Activated CD4-positive, alpha-beta memory T cell treated with anti-CD3 and anti-CD28 coated beads, Interleukin-2, amount 10 ng/mL, durations not matched to agents 7 days and 5 days (primary cell): ENCODE measurements around the gene UNC5C. TPM values are rescaled to one million over a fixed set of nuclear protein-coding genes. Genes with fewer than 3 reads are reported as not detected.

Source experiments
- CTCF ChIA-PET: fragments of 350-600 bp; sonication (Branson Sonifier 250); formaldehyde crosslinking; loops from one replicate; lab custom pipeline; 2021; ENCODE audit warnings: antibody characterized with exemption, inconsistent platforms; lab: Charles Lee
- POLR2A ChIA-PET: fragments of 350-600 bp; sonication (Branson Sonifier 250); formaldehyde crosslinking; loops from one replicate; lab custom pipeline; 2021; ENCODE audit warnings: antibody characterized with exemption; lab: Charles Lee
- DNase-seq: peaks from one replicate; pipeline ENCODE4 v3.0.0-alpha.2; 2020
- H3K27ac Mint-ChIP-seq: one replicate; pipeline ENCODE4 v1.8.0; 2021; ENCODE audit warnings: mild to moderate bottlenecking, mixed read lengths
- H3K27me3 Mint-ChIP-seq: one replicate; pipeline ENCODE4 v1.8.0; 2021; ENCODE audit warnings: mixed read lengths
- H3K36me3 Mint-ChIP-seq: one replicate; pipeline ENCODE4 v1.8.0; 2021; ENCODE audit warnings: low read depth, mixed read lengths
- H3K4me1 Mint-ChIP-seq: one replicate; pipeline ENCODE4 v1.8.0; 2021; ENCODE audit warnings: mixed read lengths
- H3K4me3 Mint-ChIP-seq: one replicate; pipeline ENCODE4 v1.8.0; 2021; ENCODE audit warnings: mild to moderate bottlenecking, mixed read lengths
- H3K9me3 Mint-ChIP-seq: one replicate; pipeline ENCODE4 v1.8.0; 2021; ENCODE audit warnings: mixed read lengths
- total RNA-seq, 2 experiments: library from RNA; stranded (reverse); gene quantifications; one replicate each; pipeline ENCODE4 v1.2.3, GENCODE V29; 2021

Gene UNC5C
- total RNA-seq, 2 experiments from 2014 or later: not detected

DNA sequence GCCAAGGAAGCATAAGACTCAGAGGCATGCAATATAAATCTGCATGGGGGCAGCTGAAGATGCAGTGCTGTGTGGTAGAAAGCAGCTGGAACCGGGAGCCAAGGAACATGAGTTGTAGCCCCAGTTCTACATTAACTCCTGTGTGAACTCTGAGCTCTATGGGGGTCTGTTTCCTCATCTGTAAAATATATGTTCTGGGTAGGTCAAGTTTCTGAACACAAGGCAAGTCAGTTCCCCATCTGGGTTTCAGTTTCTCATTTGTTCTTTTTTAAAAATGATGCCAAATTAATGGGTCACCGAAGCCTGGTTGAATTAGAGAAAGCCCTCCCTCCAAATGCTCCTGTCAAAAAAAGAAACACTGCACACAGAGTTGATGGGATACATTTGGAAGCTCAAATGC, 24.0 kb downstream of the UNC5C start:
- H3K36me3 Mint-ChIP-seq: no peaks in the 10 kb centered on the region
- H3K27me3 Mint-ChIP-seq: no peaks in the 10 kb centered on the region
- no peaks in the 10 kb centered on the region for H3K4me1 Mint-ChIP-seq
- no peak for DNase-seq
- no peak overlapping the region for H3K27ac Mint-ChIP-seq
- POLR2A ChIA-PET: no interaction called here
- CTCF ChIA-PET: interaction anchor here (0.6 kb wide), 1 partner anchor 109 kb away, joined by 3 read pairs; no protein-coding TSS in a partner anchor
- H3K9me3 Mint-ChIP-seq: no peaks in the 10 kb centered on the region
- H3K4me3 Mint-ChIP-seq: no peak overlapping the region

DNA sequence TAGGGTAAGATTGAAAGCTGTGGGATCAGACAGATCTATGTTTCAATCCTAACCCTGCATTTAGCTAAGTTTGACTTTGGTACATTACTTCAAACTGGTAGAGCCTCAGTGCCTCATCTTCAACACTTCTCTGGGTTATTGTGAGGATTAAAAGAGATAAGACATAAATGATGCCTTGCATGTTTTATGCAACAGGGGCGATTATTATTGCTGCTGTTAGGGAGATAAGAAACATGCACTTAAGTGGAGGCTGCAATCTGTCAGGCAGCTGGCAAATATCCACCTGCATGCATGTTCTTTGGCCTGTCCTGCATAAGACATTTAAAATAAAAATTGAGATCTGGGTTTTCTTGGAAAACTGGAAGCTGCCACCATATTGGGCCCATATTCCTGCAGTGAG, 24.6 kb downstream of the UNC5C start:
- DNase-seq: no peak
- Mint-ChIP-seq H3K4me3 (no peak overlapping the region), H3K36me3 (no peaks in the 10 kb centered on the region), H3K9me3 (no peaks in the 10 kb centered on the region), H3K27ac (no peak overlapping the region), H3K4me1 (no peaks in the 10 kb centered on the region), H3K27me3 (no peaks in the 10 kb centered on the region)
- CTCF ChIA-PET: interaction anchor here (0.6 kb wide), 1 partner anchor 108 kb away, joined by 3 read pairs; no protein-coding TSS in a partner anchor
- POLR2A ChIA-PET: no interaction called here

DNA sequence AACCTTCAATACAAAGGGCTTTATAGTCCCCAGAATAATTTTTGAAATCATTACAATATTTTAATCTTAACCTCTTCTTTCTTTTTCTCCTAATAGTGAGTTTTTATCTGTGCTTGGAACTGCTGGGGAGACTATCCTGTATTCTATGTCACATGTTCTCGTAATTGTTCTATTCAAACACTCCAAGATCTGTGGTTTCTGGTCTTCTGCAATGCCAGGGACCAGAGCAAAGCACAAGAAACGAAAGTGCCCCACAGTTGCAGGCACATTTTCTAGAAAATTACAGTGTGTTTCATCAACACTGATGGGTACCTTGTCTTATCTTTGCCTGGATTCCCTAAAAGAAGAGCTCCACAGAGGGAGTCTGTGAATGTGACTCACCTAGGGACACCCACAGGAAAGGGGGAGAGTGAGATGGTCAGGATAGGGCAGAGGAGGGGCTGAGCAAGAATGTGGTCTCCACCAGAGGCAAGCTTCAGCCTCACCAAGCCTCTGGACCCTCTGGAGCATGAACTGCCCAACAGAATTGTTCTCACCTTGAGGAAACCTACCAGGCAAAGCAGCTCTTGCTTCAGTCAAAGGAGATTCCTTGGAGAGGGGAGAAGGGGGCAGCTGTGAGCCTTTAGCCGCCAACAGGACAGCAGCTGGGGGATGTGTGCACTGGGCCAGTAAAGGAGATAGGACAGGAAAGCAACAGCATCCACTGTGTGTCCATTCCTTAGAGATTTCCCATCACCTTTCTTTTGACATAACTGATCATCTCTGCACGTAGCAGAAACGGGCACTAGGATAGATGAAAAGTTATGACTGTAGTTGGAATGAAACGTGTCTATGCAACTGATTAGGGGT, 25.9 kb downstream of the UNC5C start:
- no peak for DNase-seq
- H3K36me3 Mint-ChIP-seq: no peaks in the 10 kb centered on the region
- no peaks in the 10 kb centered on the region for H3K9me3 Mint-ChIP-seq
- H3K27ac Mint-ChIP-seq: no peak overlapping the region
- no peak overlapping the region for H3K4me3 Mint-ChIP-seq
- CTCF ChIA-PET: no interaction called here
- H3K27me3 Mint-ChIP-seq: no peaks in the 10 kb centered on the region
- POLR2A ChIA-PET: no interaction called here
- H3K4me1 Mint-ChIP-seq: no peaks in the 10 kb centered on the region

DNA sequence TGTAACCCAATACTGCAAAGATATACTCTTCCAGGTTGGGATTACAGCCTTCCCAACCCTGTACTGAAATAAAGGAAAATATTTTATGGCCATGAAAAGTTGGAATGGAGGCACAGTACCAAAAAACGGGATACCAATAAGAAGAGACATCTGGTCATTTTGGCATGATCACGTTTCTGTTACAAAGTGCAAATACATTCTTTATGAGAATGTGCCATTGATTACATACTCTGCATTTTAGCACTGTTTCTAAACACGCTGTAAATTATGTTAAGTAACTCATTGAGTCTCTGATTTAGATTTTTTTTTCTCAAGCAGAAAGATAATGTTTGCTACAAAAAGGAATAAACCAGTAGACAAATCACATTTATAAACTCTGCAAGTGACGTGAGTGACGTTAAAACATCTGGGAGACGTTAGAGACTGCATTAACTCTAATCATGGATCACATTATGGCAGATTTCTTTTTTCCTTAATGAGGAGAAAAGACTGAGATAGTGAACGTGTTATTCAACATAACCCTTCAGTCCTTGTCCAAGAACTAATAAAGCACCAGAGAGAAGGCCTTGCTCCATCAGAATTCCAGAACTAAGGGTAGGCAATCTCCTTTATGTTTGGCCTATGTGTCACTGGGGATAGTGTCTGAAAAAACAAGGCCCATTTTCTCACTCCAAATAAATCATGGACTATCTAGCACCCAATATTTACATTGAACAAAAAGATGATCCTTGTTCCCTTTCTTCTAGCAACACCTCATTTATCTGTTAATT, 31.0 kb downstream of the UNC5C start:
- Mint-ChIP-seq H3K27ac (no peak overlapping the region), H3K27me3 (no peaks in the 10 kb centered on the region), H3K36me3 (no peaks in the 10 kb centered on the region), H3K4me3 (no peak overlapping the region), H3K4me1 (no peaks in the 10 kb centered on the region), H3K9me3 (no peaks in the 10 kb centered on the region)
- no peak for DNase-seq
- POLR2A ChIA-PET: no interaction called here
- CTCF ChIA-PET: no interaction called here

DNA sequence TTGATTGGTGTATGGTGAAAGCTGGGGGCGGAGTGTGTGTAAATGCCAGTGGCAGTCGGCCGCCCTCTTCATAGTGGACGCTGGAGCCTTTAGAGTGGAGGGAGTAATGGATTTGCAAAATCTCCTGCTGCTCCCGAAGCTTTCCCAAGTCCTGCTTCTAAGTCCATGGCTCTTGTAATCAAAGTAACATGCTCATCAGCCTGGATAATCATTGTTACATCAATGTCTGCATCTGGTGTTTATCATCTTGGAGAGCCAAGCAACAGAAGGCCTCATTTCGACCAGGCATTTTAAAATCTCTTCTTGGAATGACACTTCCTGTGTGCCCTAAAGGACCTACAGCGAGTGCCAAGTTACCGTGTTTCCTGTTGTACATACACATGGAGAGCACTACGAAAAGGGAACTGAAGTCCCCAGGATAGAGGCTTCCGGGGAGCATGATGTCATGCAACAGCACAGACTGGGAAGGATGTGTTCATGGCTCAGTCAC, 32.2 kb downstream of the UNC5C start:
- H3K27ac Mint-ChIP-seq: no peak overlapping the region
- DNase-seq: no peak
- H3K4me1 Mint-ChIP-seq: no peaks in the 10 kb centered on the region
- H3K27me3 Mint-ChIP-seq: no peaks in the 10 kb centered on the region
- no peaks in the 10 kb centered on the region for H3K36me3 Mint-ChIP-seq
- no peaks in the 10 kb centered on the region for H3K9me3 Mint-ChIP-seq
- POLR2A ChIA-PET: no interaction called here
- H3K4me3 Mint-ChIP-seq: no peak overlapping the region
- CTCF ChIA-PET: no interaction called here

- Mint-ChIP-seq H3K36me3 (no peaks in the 10 kb centered on the region), H3K4me1 (no peaks in the 10 kb centered on the region), H3K27me3 (no peaks in the 10 kb centered on the region), H3K9me3 (no peaks in the 10 kb centered on the region), H3K4me3 (no peak overlapping the region), H3K27ac (no peak overlapping the region)
- POLR2A ChIA-PET: no interaction called here
- DNase-seq: no peak
- CTCF ChIA-PET: no interaction called here
Measured at GRCh38 chr4:95515589-95515988, 33.2 kb downstream of the UNC5C start.

GRCh38 chr4:95513022-95513421, 35.8 kb downstream of the UNC5C start:
- DNase-seq: no peak
- H3K36me3 Mint-ChIP-seq: no peaks in the 10 kb centered on the region
- CTCF ChIA-PET: no interaction called here
- H3K9me3 Mint-ChIP-seq: no peaks in the 10 kb centered on the region
- no peaks in the 10 kb centered on the region for H3K27me3 Mint-ChIP-seq
- POLR2A ChIA-PET: no interaction called here
- no peaks in the 10 kb centered on the region for H3K4me1 Mint-ChIP-seq
- no peak overlapping the region for H3K27ac Mint-ChIP-seq
- no peak overlapping the region for H3K4me3 Mint-ChIP-seq

GRCh38 chr4:95511477-95511876, 37.3 kb downstream of the UNC5C start:
- H3K36me3 Mint-ChIP-seq: no peaks in the 10 kb centered on the region
- no peak for DNase-seq
- no peaks in the 10 kb centered on the region for H3K4me1 Mint-ChIP-seq
- H3K4me3 Mint-ChIP-seq: no peak overlapping the region
- no peaks in the 10 kb centered on the region for H3K9me3 Mint-ChIP-seq
- H3K27me3 Mint-ChIP-seq: no peaks in the 10 kb centered on the region
- ChIA-PET POLR2A (no interaction called here), CTCF (no interaction called here)
- H3K27ac Mint-ChIP-seq: no peak overlapping the region

DNA sequence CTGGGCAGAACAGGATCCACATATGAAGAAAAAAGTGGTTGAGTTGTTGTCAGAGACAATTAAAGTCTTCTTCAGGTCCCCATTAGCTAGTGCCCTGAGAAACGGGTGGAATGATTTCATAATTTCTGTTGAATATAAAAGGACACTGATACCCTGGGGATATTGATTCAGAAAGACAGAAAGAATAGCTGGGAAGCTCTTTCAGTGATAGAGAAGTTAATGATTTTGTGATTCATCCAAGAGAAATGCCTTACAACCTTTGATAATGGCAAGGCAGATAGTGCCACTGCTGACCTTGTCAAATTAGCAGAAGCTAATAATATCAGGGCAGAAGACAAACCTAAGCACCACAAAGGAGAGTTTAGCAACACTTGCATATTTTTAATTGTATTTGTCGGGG, 37.9 kb downstream of the UNC5C start:
- Mint-ChIP-seq H3K27me3 (no peaks in the 10 kb centered on the region), H3K4me1 (no peaks in the 10 kb centered on the region), H3K9me3 (no peaks in the 10 kb centered on the region), H3K27ac (no peak overlapping the region), H3K4me3 (no peak overlapping the region), H3K36me3 (no peaks in the 10 kb centered on the region)
- DNase-seq: no peak
- ChIA-PET CTCF (no interaction called here), POLR2A (no interaction called here)

DNA sequence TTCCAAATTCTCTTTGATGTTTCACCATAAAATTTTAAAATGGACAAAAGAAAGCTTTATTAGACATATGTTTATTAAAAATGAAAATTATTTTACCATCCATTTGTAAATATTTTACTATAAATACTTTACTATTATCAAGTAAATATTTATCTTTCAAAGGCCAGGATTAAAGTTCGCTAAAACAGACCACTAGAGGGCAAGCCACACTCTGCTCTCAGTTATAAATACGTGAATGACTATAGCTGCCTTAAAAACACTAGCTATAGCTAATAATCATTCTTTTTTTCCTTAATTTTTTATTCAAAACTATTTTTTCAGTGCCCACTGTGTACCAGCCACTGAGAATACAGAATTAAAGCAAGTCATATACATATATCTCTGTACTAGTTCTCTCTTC, 38.6 kb downstream of the UNC5C start:
- CTCF ChIA-PET: no interaction called here
- no peaks in the 10 kb centered on the region for H3K27me3 Mint-ChIP-seq
- no peak for DNase-seq
- no peaks in the 10 kb centered on the region for H3K4me1 Mint-ChIP-seq
- H3K36me3 Mint-ChIP-seq: no peaks in the 10 kb centered on the region
- H3K27ac Mint-ChIP-seq: no peak overlapping the region
- POLR2A ChIA-PET: no interaction called here
- H3K4me3 Mint-ChIP-seq: no peak overlapping the region
- H3K9me3 Mint-ChIP-seq: no peaks in the 10 kb centered on the region

GRCh38 chr4:95508421-95508820, 40.4 kb downstream of the UNC5C start:
- H3K4me3 Mint-ChIP-seq: no peak overlapping the region
- POLR2A ChIA-PET: no interaction called here
- H3K27me3 Mint-ChIP-seq: no peaks in the 10 kb centered on the region
- no peak for DNase-seq
- CTCF ChIA-PET: no interaction called here
- H3K36me3 Mint-ChIP-seq: no peaks in the 10 kb centered on the region
- H3K27ac Mint-ChIP-seq: no peak overlapping the region
- H3K4me1 Mint-ChIP-seq: no peaks in the 10 kb centered on the region
- H3K9me3 Mint-ChIP-seq: no peaks in the 10 kb centered on the region

DNA sequence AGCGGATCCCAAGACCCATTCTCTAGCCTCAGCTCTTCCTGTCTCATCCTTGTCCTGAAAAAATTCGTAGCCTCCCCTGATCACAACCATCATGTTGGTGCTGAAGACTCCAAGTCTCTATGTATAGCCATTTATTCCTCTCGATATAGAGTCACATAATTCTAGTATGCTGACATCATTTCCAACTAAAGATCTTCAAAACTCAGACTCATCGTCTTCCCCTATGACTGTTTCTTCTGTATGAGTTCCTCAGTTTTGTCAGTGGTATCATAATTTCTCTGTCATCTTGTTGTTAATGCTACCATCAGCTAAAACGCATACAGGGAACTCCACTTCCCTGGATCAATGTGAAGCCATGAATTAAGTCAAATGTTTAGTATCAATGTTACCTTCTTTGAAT, 41.2 kb downstream of the UNC5C start:
- no peak for DNase-seq
- CTCF ChIA-PET: no interaction called here
- Mint-ChIP-seq H3K9me3 (no peaks in the 10 kb centered on the region), H3K4me3 (no peak overlapping the region), H3K4me1 (no peaks in the 10 kb centered on the region), H3K27ac (no peak overlapping the region), H3K36me3 (no peaks in the 10 kb centered on the region), H3K27me3 (no peaks in the 10 kb centered on the region)
- POLR2A ChIA-PET: no interaction called here

DNA sequence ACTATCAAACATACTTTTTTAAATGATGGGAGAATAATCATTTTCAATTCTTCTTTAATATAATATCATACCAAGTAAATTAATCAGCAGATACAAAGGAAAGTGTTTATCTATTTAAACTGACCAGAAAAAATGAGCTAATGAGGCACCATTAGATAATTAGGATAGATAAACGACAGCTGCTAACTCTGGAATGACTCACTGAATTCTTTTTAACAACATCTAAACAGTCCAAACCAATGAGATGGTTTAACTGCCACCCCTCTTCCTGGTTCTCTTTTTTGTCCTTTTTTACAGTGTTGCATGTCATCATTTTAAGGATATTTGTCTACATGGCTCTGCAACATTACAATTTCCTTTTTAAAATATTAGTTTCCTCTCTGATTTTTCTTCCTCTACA, 41.6 kb downstream of the UNC5C start:
- Mint-ChIP-seq H3K27me3 (no peaks in the 10 kb centered on the region), H3K4me1 (no peaks in the 10 kb centered on the region), H3K36me3 (no peaks in the 10 kb centered on the region), H3K27ac (no peak overlapping the region), H3K4me3 (no peak overlapping the region), H3K9me3 (no peaks in the 10 kb centered on the region)
- DNase-seq: no peak
- ChIA-PET CTCF (no interaction called here), POLR2A (no interaction called here)
